ENCODE measurements around the gene REXO1. TPM values are rescaled to one million over a fixed set of nuclear protein-coding genes. Genes with fewer than 3 reads are reported as not detected.

REXO1 gene
- total RNA-seq, 1 donor from 2014 or later: 39.3 TPM

DNA sequence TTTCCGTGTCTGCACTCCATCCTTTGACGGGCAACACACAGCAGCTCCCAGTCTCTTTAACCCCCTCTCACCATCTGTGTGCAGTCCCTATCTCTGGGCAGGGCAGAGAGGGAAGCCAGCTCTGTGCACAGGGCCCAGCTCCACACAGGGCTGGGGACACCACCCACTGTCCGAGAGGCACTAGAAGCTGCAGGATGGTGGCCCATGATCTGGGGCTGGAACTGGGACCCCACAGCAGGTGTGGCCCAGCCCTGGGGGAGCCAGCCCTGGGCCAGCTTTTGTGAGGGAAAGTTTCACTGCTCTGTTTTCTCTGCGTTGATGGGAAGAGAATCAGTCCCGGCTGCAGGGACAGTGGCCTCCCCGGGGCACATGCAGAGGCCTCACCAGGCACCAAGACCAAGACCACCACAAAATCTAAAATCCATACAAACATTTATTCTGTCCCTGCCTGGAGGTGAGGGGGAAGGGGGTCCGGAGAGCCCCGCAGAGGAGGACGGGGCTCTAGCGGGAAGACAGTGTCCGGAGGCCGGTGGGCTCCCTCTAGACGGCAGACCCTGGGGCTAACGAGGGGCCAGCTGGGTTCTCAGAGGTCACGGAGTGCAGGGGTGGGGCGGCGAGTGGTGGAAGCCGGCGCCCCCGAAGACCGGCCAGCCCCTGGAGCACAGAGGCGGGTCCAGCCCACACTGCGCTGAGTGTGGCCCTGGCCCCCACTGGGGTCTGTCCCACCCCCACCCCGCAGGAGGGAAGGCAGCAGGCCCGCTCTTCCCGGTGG, 33.3 kb downstream of the REXO1 start:
- Mint-ChIP-seq H3K4me3 (ENCODE audit: unreplicated experiment) (no peak overlapping the region), H3K36me3 (ENCODE audit: unreplicated experiment) (peaks cover 6% of the 10 kb centered on the region), H3K27ac (ENCODE audit: unreplicated experiment) (no peak overlapping the region), H3K27me3 (ENCODE audit: unreplicated experiment) (no peaks in the 10 kb centered on the region), H3K9me3 (ENCODE audit: unreplicated experiment) (no peaks in the 10 kb centered on the region), H3K4me1 (ENCODE audit: unreplicated experiment) (peaks cover 15% of the 10 kb centered on the region)
- DNase-seq (ENCODE audit: extremely low spot score, unreplicated experiment): no peak
- TF ChIP-seq, protein P1, sequence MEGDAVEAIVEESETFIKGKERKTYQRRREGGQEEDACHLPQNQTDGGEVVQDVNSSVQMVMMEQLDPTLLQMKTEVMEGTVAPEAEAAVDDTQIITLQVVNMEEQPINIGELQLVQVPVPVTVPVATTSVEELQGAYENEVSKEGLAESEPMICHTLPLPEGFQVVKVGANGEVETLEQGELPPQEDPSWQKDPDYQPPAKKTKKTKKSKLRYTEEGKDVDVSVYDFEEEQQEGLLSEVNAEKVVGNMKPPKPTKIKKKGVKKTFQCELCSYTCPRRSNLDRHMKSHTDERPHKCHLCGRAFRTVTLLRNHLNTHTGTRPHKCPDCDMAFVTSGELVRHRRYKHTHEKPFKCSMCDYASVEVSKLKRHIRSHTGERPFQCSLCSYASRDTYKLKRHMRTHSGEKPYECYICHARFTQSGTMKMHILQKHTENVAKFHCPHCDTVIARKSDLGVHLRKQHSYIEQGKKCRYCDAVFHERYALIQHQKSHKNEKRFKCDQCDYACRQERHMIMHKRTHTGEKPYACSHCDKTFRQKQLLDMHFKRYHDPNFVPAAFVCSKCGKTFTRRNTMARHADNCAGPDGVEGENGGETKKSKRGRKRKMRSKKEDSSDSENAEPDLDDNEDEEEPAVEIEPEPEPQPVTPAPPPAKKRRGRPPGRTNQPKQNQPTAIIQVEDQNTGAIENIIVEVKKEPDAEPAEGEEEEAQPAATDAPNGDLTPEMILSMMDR (IDR thresholded peaks at IDR 0.05): no peak

DNA sequence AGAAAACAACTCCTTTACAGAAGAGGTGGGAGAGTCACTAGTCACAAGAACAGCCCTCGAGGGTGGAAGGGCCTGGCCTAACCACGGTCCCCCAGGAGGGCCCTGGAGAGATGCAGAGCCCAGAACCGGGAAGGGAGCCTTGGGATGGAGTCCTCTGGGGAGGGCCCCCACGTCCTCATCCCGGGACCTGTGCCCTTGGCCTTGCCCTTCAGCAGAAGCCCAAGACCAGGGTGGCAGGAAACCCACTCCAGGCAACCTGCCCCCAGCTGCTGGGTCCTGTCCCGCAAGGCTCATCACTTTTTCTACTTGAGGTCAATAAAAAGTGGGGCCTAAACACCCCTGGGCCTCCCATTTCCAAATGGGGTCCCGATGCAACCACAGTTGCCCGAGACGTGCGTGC, 33.9 kb downstream of the REXO1 start:
- Mint-ChIP-seq H3K27me3 (ENCODE audit: unreplicated experiment) (no peaks in the 10 kb centered on the region), H3K36me3 (ENCODE audit: unreplicated experiment) (peaks cover 6% of the 10 kb centered on the region), H3K27ac (ENCODE audit: unreplicated experiment) (no peak overlapping the region), H3K9me3 (ENCODE audit: unreplicated experiment) (no peaks in the 10 kb centered on the region), H3K4me3 (ENCODE audit: unreplicated experiment) (no peak overlapping the region), H3K4me1 (ENCODE audit: unreplicated experiment) (peaks cover 15% of the 10 kb centered on the region)
- TF ChIP-seq, protein P1 (IDR thresholded peaks at IDR 0.05): no peak
- no peak for DNase-seq (ENCODE audit: extremely low spot score, unreplicated experiment)

DNA sequence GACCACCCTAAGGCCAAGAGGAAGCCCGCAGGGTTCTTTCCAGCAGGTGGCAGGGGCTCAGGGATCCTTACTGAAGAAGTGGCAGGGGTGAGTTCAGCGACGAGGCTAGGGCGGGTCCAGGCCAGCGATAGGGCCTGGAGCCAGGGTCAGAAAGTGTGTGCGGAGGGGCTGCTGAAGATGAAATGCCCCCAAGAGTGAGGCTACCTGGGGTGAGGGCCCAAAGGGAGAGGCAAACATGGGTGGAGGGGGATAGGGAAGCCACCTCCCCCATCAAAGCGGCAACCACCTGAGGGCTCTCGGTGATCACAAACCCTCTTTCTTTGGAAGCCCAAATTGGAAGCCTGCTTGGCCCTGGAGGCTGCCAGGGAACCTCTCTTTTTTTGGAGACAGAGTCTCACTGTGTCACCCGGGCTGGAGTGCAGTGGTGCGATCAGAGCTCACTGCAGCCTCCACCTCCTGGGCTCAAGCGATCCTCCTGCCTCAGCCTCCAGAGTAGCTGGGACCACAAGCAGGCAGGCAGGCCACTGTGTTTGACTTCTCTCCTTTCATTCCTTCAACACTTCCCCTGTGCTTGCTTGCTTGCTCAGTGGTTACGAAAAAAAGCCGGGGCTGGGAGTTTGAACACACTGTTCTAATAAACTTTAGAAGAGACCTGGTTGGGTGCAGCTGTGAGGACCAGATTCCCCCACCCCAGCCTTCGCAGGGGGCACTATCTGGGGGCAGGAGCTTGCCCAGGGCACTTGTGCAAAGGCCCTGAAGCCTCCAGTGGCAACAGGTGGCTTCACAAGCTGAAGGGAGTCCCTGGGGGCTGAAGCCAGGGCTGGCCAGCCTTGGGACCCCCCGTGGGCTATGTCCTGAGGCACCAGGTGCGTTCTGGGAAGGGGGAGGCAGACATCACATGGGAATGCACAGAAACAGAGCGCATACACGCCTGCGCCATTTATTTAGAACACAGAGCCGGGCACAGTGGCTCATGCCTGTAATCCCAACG, 34.8 kb downstream of the REXO1 start:
- Mint-ChIP-seq H3K9me3 (ENCODE audit: unreplicated experiment) (no peaks in the 10 kb centered on the region), H3K27me3 (ENCODE audit: unreplicated experiment) (no peaks in the 10 kb centered on the region), H3K4me1 (ENCODE audit: unreplicated experiment) (peaks cover 15% of the 10 kb centered on the region), H3K27ac (ENCODE audit: unreplicated experiment) (peak overlapping the region; percentile 88), H3K4me3 (ENCODE audit: unreplicated experiment) (peak overlapping the region; percentile 91), H3K36me3 (ENCODE audit: unreplicated experiment) (peaks cover 6% of the 10 kb centered on the region)
- TF ChIP-seq, protein P1 (IDR thresholded peaks at IDR 0.05): peak; percentile 2
- no peak for DNase-seq (ENCODE audit: extremely low spot score, unreplicated experiment)

DNA sequence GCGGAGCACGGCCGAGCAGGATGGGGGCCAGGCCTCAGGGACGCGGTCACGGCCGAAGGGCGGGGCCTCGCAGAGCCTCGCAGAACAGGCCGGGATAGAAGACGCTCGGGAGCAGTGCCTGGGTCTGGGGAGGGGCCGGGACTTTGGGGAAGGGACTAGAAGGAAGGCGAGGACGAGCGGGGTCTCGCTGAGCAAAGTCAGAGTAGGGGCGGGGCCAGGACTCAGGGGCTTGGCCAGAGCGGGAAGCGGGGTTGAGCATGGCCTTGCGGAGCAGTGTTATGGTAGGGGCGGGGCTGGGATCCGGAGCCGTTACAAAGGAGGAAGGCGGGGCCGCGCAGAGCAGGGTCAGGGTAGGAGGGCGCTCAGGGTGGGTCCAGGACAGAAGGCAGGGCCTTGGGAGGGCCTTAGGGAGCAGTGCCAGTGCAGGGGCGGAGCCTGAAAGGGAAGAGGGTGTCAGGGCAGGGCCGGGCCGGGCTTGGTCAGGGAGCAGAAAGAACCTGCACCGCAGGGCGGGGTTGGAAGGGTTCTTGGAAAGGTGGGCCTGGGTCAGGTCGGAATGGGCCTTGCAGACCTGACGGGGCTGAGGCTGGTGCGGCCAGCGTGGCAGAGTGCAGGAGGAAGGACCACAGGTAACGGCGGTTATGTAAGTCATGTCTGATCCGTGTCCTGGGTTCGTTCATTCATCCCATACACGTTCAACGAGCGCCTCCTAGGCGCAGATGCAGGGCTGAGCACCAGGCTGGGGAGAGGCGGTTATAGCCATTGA, 35.7 kb downstream of the REXO1 start:
- peak overlapping the region; percentile 88 for H3K27ac Mint-ChIP-seq (ENCODE audit: unreplicated experiment)
- H3K4me3 Mint-ChIP-seq (ENCODE audit: unreplicated experiment): peak overlapping the region; percentile 91
- peaks cover 3% of the 10 kb centered on the region for H3K36me3 Mint-ChIP-seq (ENCODE audit: unreplicated experiment)
- peaks cover 15% of the 10 kb centered on the region for H3K4me1 Mint-ChIP-seq (ENCODE audit: unreplicated experiment)
- no peaks in the 10 kb centered on the region for H3K9me3 Mint-ChIP-seq (ENCODE audit: unreplicated experiment)
- TF ChIP-seq, protein P1 (IDR thresholded peaks at IDR 0.05): peak; percentile 72
- DNase-seq (ENCODE audit: extremely low spot score, unreplicated experiment): peak; percentile 95
- no peaks in the 10 kb centered on the region for H3K27me3 Mint-ChIP-seq (ENCODE audit: unreplicated experiment)
